Neural crest cell (in vitro differentiated cells): ENCODE results near the gene CSNK1G1. TPM values are rescaled to one million over a fixed set of nuclear protein-coding genes. Genes with fewer than 3 reads are reported as not detected.

Experiments used
- DNase-seq: peaks from one replicate; pipeline ENCODE4 v3.0.0; 2021; ENCODE audit warnings: low read depth, mixed read lengths, low spot score
- H3K27ac Mint-ChIP-seq: one replicate; pipeline ENCODE4 v1.8.0; 2021; ENCODE audit warnings: mild to moderate bottlenecking, mixed read lengths; ENCODE audit not compliant: unreplicated experiment
- H3K27me3 Mint-ChIP-seq: 2 replicates; pipeline ENCODE4 v1.8.0; 2021; ENCODE audit warnings: low read depth, mild to moderate bottlenecking, mixed read lengths
- H3K36me3 Mint-ChIP-seq: 2 replicates; pipeline ENCODE4 v1.8.0; 2021; ENCODE audit warnings: low read depth, mild to moderate bottlenecking, mixed read lengths
- H3K4me1 Mint-ChIP-seq: 2 replicates; pipeline ENCODE4 v1.8.0; 2021; ENCODE audit warnings: mixed read lengths
- H3K4me3 Mint-ChIP-seq: one replicate; pipeline ENCODE4 v1.8.0; 2021; ENCODE audit warnings: mild to moderate bottlenecking, mixed read lengths
- H3K9me3 Mint-ChIP-seq: 2 replicates; pipeline ENCODE4 v1.8.0; 2021; ENCODE audit warnings: mixed read lengths
- total RNA-seq: library from RNA; stranded (reverse); gene quantifications from 2 replicates; pipeline ENCODE4 v1.2.1, GENCODE V29; 2021
- TF ChIP-seq, protein P1 (sequence below): fragments of 200-600 bp; sonication (generic); conservative IDR thresholded peaks from 2 replicates; pipeline ENCODE4 v1.5.0; 2021; ENCODE audit warnings: antibody characterized with exemption, mild to moderate bottlenecking

CSNK1G1 gene
- total RNA-seq, 1 donor from 2014 or later: 15.5 TPM

DNA sequence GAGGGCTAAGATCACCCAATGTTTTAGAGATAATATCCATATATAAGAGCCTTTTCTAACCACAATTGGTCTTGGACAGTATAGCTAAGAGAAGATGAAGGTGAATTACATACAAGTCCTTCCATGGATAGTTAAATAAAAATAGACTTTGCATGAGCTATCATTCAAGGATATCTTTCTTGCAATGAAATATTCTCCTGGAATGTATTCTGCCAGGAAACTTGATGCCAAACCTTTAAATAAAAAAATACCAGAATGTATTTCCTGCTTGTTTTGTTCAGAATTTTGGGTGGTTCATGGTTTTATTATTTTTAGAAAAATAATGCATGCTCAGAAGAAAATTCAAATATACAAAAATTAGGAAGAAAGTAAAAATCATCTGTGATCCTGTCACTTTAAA is 104.3 kb downstream of the CSNK1G1 start:
- Mint-ChIP-seq H3K27me3 (no peaks in the 10 kb centered on the region), H3K27ac (no peak overlapping the region)
- TF ChIP-seq, protein P1, sequence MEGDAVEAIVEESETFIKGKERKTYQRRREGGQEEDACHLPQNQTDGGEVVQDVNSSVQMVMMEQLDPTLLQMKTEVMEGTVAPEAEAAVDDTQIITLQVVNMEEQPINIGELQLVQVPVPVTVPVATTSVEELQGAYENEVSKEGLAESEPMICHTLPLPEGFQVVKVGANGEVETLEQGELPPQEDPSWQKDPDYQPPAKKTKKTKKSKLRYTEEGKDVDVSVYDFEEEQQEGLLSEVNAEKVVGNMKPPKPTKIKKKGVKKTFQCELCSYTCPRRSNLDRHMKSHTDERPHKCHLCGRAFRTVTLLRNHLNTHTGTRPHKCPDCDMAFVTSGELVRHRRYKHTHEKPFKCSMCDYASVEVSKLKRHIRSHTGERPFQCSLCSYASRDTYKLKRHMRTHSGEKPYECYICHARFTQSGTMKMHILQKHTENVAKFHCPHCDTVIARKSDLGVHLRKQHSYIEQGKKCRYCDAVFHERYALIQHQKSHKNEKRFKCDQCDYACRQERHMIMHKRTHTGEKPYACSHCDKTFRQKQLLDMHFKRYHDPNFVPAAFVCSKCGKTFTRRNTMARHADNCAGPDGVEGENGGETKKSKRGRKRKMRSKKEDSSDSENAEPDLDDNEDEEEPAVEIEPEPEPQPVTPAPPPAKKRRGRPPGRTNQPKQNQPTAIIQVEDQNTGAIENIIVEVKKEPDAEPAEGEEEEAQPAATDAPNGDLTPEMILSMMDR: no peak

DNA sequence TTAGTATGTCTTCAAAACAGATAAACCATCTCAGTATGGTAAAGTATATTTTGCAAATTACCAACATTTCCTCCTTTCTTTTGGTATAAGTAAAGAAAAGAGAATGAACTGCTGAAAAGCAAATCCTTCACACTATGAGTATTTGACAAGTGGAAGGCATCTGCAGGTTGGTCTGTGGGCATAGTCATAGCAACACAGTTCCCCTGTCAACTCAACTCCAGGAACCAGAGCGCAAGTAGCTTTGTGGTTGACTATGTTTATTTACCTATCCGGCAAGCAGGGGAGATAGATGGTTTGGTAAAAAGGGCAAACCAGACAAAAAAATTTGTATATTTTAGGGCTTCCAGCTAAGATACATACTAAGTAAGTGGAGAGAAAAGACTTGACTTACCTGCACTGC is 104.9 kb downstream of the CSNK1G1 start:
- peaks cover 16% of the 10 kb centered on the region for H3K4me1 Mint-ChIP-seq
- H3K4me3 Mint-ChIP-seq: no peak overlapping the region
- H3K36me3 Mint-ChIP-seq: no peaks in the 10 kb centered on the region
- TF ChIP-seq, protein P1: no peak
- no peaks in the 10 kb centered on the region for H3K27me3 Mint-ChIP-seq
- no peak overlapping the region for H3K27ac Mint-ChIP-seq
- DNase-seq: no peak
- H3K9me3 Mint-ChIP-seq: no peaks in the 10 kb centered on the region

More for the DNA sequence above, 104.3 kb downstream of the CSNK1G1 start:
- Mint-ChIP-seq H3K4me1 (peaks cover 14% of the 10 kb centered on the region), H3K4me3 (no peak overlapping the region), H3K36me3 (peaks cover 3% of the 10 kb centered on the region), H3K9me3 (no peaks in the 10 kb centered on the region)
- no peak for DNase-seq

DNA sequence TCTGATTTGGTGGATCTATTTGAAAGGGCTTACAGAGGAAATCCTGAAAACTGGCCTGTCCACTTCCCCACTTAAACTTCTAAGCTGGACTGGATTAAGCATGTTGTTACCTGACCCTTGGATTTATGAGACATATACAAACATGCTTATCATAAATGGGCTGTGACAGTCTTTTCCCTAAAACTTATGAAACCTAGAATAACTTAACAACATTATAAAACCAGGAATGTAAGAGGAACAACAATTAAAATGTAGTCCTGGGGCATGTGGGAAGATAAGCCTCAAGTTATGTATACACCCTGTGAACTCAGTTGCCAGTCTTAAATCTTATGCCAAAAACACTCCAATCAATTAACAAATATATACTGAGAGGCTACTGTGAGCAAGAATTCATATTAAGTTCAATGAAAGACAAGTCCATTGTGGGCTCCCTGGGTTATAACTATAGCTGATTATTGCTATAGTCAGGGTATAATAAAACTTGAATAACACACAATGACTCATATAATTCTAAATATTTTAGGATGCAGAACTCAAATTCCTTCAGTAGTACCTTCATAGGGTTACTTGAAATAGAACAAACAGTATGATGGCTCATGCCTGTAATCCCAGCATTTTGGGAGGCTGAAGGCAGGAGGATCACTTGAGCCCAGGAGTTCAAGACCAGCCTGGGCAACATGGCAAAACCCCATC is 105.9 kb downstream of the CSNK1G1 start:
- Mint-ChIP-seq H3K4me3 (no peak overlapping the region), H3K36me3 (peaks cover 3% of the 10 kb centered on the region), H3K4me1 (peaks cover 16% of the 10 kb centered on the region), H3K27ac (no peak overlapping the region), H3K9me3 (no peaks in the 10 kb centered on the region), H3K27me3 (no peaks in the 10 kb centered on the region)
- TF ChIP-seq, protein P1: no peak
- DNase-seq: no peak

- peaks cover 16% of the 10 kb centered on the region for H3K4me1 Mint-ChIP-seq
- H3K4me3 Mint-ChIP-seq: no peak overlapping the region
Observed at GRCh38 chr15:64249406-64249805, 106.6 kb downstream of the CSNK1G1 start.

GRCh38 chr15:64247906-64248541 is 107.9 kb downstream of the CSNK1G1 start:
- TF ChIP-seq, protein P1: no peak
- DNase-seq: no peak
- Mint-ChIP-seq H3K27me3 (no peaks in the 10 kb centered on the region), H3K4me1 (peaks cover 16% of the 10 kb centered on the region), H3K4me3 (no peak overlapping the region), H3K36me3 (peaks cover 4% of the 10 kb centered on the region), H3K27ac (peak overlapping the region; percentile 76), H3K9me3 (no peaks in the 10 kb centered on the region)

More at GRCh38 chr15:64249406-64249805, 106.6 kb downstream of the CSNK1G1 start:
- Mint-ChIP-seq H3K27me3 (no peaks in the 10 kb centered on the region), H3K9me3 (no peaks in the 10 kb centered on the region), H3K27ac (no peak overlapping the region), H3K36me3 (peaks cover 4% of the 10 kb centered on the region)
- TF ChIP-seq, protein P1: no peak
- no peak for DNase-seq
